ENCODE measurements around the gene ARHGAP25. TPM values are rescaled to one million over a fixed set of nuclear protein-coding genes. Genes with fewer than 3 reads are reported as not detected.
"Not testable (repeated sequence)": the region's sequence is repeated elsewhere in the genome, so short reads cannot be mapped to it uniquely, and the experiment has no call there.

The ARHGAP25 gene
- total and polyA plus RNA-seq, 8 donors = 1.4 to 8.4 (median 2.0) TPM

DNA sequence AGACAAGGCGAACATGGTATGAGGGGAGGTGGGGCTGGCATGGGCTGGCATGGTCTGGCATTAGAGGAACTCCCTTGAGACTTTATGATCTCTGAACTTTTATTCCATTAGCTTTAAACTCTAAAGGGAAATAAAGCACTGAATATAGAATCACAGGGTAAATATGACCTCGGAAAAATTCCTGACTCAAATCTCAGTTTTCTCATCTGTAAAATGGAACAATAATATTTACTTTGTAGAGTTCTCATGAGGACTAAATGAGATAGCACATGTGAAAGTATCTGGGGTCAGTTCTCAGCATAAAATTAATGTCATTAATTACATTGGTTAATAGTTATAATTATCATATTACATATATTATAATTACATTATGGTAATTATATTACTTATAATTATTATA, 65.9 kb downstream of the ARHGAP25 start:
- DNase-seq (no peak), FAIRE-seq (no peak), ATAC-seq (no peak)
- H3K9me3 ChIP-seq = no peaks in the 10 kb centered on the region
- H3K27ac ChIP-seq = no peak overlapping the region
- H3K4me3 ChIP-seq = no peak overlapping the region
- intact Hi-C loops (cut with DNase I) = no loop called here
- 80 to 84% methylated on average over 2 of the region's 2 CpGs for WGBS, 2 donors
- no peaks in the 10 kb centered on the region for H3K27me3 ChIP-seq
- H3K4me1 ChIP-seq = no peaks in the 10 kb centered on the region
- TF ChIP-seq, protein P1, sequence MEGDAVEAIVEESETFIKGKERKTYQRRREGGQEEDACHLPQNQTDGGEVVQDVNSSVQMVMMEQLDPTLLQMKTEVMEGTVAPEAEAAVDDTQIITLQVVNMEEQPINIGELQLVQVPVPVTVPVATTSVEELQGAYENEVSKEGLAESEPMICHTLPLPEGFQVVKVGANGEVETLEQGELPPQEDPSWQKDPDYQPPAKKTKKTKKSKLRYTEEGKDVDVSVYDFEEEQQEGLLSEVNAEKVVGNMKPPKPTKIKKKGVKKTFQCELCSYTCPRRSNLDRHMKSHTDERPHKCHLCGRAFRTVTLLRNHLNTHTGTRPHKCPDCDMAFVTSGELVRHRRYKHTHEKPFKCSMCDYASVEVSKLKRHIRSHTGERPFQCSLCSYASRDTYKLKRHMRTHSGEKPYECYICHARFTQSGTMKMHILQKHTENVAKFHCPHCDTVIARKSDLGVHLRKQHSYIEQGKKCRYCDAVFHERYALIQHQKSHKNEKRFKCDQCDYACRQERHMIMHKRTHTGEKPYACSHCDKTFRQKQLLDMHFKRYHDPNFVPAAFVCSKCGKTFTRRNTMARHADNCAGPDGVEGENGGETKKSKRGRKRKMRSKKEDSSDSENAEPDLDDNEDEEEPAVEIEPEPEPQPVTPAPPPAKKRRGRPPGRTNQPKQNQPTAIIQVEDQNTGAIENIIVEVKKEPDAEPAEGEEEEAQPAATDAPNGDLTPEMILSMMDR (IDR thresholded peaks at IDR 0.05) = no peak
- H3K36me3 ChIP-seq = no peaks in the 10 kb centered on the region

DNA sequence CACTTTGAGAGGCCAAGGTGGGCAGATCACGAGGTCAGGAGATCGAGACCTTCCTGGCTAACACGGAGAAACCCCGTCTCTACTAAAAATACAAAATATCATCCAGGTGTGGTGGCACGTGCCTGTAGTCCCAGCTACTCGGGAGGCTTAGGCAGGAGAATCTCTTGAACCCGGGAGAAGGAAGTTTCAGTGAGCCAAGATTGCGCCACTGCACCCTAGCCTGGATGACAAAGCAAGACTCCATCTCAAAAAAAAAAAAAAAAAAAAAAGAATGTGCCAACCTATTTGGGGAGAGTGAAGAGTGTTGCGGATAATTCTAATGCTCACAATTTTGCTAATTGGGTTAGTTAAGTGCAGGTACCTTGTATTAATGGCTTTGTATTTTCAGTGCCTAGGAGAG, 67.5 kb downstream of the ARHGAP25 start:
- H3K27me3 ChIP-seq; H3K9me3 ChIP-seq; ATAC-seq; FAIRE-seq; intact Hi-C loops (cut with DNase I); H3K27ac ChIP-seq; H3K4me1 ChIP-seq; H3K36me3 ChIP-seq; H3K4me3 ChIP-seq; DNase-seq: not testable (repeated sequence)
- WGBS, 2 donors = 79 to 91% methylated on average over 9 of the region's 9 CpGs

DNA sequence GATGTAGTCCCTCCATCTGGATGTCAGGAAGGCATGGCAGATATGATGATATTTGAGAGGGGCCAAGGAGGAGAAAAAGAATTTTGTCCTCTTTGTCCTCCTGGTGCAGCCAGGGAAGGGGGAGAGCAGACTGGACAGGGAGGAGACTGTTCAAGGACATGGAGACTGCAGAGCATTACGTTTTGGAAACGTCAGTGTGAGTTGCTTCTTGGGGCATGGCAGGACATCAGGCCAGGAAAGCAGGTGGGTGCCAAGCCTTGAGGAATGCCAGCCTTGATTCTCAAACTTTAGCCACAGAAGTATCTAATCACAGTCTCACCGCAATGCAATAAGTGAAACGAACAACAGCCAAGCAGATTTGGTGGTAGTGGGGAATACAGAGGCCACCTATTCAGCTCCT, 70.4 kb downstream of the ARHGAP25 start:
- no peaks in the 10 kb centered on the region for H3K27me3 ChIP-seq
- ATAC-seq (no peak), DNase-seq (no peak), FAIRE-seq (no peak)
- TF ChIP-seq, protein P1 (IDR thresholded peaks at IDR 0.05) = no peak
- H3K4me3 ChIP-seq = no peak overlapping the region
- H3K9me3 ChIP-seq = no peaks in the 10 kb centered on the region
- no peaks in the 10 kb centered on the region for H3K4me1 ChIP-seq
- WGBS, 2 donors = 50 to 59% methylated on average over 4 of the region's 4 CpGs
- H3K36me3 ChIP-seq = no peaks in the 10 kb centered on the region
- intact Hi-C loops (cut with DNase I) = no loop called here
- H3K27ac ChIP-seq = no peak overlapping the region

DNA sequence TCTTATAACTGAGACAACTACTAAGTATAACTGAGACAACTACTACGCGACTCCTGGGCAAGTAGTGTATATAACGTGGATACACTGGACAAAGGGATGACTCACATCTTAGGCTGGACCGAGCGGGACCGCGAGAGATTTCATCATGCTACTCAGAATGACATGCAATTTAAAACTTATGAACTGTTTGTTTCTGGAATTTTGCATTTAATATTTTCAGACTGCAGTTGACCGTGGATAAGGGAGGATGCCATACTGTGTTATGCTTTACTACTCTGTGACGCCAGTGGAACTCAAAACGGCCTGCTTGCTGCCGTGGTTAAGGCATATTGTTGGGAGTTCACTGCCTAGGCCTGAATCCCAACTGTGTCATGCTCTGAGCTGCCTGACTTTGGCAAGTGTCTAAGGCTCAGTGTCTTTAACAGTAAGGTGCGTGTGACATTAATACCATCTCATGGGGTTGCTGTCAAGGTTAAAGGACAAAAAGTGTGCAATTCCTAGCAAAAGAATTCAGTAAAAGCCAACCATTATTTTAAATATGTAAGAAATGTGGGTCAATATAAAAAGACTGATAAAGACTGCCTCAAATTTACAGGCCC, 72.0 kb downstream of the ARHGAP25 start:
- DNase-seq (peak in 1 of 6 donors; percentile 7), FAIRE-seq (no peak), ATAC-seq (peak in 1 of 4 donors; percentile 47)
- 85 to 91% methylated on average over 12 of the region's 12 CpGs for WGBS, 2 donors
- no peaks in the 10 kb centered on the region for H3K9me3 ChIP-seq
- H3K27me3 ChIP-seq = no peaks in the 10 kb centered on the region
- no peaks in the 10 kb centered on the region for H3K4me1 ChIP-seq
- TF ChIP-seq, protein P1 (IDR thresholded peaks at IDR 0.05) = no peak
- H3K4me3 ChIP-seq = no peak overlapping the region
- intact Hi-C loops (cut with DNase I) = no loop called here
- no peak overlapping the region for H3K27ac ChIP-seq
- H3K36me3 ChIP-seq = no peaks in the 10 kb centered on the region

DNA sequence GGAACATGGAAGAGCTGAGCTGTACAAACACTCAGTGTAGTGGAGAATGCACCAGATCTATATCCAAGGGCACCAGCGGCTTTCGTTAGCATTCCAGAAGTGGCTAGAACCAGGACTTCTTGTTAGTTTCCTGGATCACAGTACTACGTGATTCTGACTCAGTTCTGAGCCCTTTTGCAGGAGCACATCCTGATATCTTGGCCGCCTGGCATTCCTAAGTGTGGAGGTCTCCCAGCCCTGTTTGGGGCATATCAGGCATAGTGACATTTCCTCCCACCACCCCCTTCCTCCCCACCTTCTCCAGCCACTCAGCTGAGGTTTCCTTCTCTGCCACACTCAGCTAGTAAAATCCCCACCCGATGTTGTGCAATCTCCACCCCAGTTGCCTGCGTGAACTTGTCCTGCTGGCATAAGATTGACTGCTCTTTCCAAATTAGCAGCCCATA, 73.2 kb downstream of the ARHGAP25 start:
- no peak overlapping the region for H3K27ac ChIP-seq

More for the DNA sequence above, 73.2 kb downstream of the ARHGAP25 start:
- Histone ChIP-seq H3K36me3 (no peaks in the 10 kb centered on the region), H3K9me3 (no peaks in the 10 kb centered on the region), H3K27me3 (no peaks in the 10 kb centered on the region), H3K4me3 (no peak overlapping the region), H3K4me1 (no peaks in the 10 kb centered on the region)
- TF ChIP-seq, protein P1 (IDR thresholded peaks at IDR 0.05) = no peak
- 53 to 55% methylated on average over 6 of the region's 6 CpGs for WGBS, 2 donors
- intact Hi-C loops (cut with DNase I) = no loop called here
- peak in 1 of 6 donors; percentile 21 for DNase-seq
- FAIRE-seq = no peak
- peak in 2 of 4 donors; percentile 33 to 39 for ATAC-seq

Data from pancreas (tissue), 10 donors.